GM19463 (cell line): ENCODE results near the gene RUNX3.
"Not testable (repeated sequence)": the region's sequence is repeated elsewhere in the genome, so short reads cannot be mapped to it uniquely, and the experiment has no call there.

ENCODE experiments used
- ATAC-seq: cut with Tn5 transposase; IDR thresholded peaks from one replicate; pipeline ENCODE4 v1.9.1; 2021; ENCODE audit warnings: mild to moderate bottlenecking, moderate library complexity; ENCODE audit not compliant: unreplicated experiment

The RUNX3 gene

DNA sequence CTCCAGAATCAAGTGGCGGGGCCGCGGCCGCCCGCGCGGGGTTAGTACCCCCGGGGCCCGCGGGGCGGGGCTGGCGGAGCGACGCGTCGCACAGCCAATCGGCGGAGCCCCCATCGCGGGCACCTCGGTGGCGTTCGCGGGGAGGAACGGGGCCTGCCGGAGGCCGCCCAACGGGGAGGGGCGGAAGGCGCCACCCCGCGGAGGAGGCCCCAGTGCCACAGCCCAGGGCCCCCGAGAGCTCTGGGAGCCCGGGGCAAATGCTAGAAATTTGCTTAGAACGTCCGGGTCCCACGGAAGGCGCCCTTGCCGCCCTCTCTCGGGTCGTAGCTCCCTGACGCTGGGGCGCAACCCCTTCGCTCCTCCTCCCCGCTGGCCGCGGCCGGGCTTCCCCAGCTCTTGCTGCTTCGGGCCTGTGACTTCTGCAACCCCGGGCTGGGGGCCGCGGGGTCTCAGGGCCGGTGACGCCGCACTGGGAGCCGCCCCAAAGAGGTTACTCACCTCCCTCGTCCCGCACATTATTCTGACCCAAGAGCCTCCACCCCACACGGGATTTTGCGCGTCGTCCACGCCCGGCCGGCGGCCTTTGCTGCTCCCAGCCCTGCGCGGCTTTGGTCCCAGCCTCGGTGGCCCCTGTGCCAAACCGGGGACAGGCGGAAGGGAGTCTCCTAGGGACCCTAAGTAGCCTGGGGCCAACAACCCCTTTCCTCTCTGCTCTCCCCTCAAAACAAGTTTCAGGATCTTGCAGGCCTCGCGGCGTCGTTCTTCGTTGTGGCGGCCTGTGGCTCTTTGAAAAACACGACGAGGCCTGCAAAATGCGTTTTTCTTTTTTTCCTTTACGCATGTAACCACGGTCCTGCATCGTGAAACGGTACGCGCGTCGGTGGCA is at the start of gene RUNX3:
Gene RUNX3, minus strand, starts transcription at position 17 of the 886 bp plus-strand sequence. CDS start 408 bp downstream, outside the sequence.
- peak; percentile 77 for ATAC-seq

- ATAC-seq, result not testable (repeated sequence)
Measured at GRCh38 chr1:24979232-24979631, 49.2 kb upstream of the RUNX3 start.

DNA sequence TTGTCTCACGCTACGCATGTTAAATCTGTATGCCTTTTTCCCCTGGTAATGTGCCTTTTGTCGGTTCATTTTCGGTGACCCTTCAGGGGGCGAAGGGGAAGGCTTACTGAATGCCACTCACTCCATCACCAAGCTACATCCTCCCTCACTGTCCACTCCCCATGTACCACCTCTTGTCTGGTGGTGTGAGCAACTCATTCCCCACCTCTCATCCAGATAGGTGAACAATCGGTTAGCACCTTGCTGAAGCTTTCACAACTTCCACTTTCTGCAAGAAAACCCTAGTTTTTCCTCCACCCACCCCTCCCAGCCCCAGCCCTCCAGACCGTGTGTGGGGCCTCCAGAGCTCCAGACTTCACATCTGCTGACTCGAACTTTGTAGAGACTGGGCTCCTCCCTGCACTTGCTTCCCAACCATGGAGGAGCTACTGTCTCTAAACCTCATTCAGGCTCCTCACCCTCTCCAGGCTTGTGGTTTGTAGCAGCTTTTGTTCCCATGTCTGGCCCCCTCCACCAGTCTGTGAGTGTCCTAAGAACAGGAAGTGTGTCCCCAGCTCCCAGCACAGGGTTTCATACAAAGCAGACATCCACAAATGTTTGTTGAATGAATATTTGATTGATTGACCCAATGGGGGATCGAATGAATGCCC is 48.4 kb upstream of the RUNX3 start:
- no peak for ATAC-seq

GRCh38 chr1:24975391-24975790 is 45.3 kb upstream of the RUNX3 start:
- no peak for ATAC-seq

DNA sequence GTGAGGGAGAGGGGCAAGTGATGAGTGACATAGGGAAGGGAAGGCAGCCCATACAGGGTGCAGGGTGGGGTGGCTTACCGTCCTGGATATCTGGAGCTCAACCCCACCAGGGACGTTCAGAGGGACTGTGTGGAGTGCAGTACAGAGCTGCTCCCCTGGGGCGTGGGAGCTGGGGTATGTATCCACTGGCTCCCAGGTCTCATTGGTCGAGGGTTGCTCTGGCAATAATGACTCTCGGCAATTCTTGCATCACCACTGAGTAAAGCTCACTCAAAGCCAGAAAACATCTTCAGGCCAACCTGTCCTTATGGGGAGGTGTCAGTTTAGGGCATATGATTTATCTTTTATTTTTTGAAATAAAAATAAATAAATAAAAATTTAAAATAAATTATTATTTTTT is 43.2 kb upstream of the RUNX3 start:
- ATAC-seq, result no peak

GRCh38 chr1:24972915-24973242 is 42.8 kb upstream of the RUNX3 start:
- no peak for ATAC-seq

GRCh38 chr1:24972221-24972914 is 42.3 kb upstream of the RUNX3 start:
- ATAC-seq, result no peak

DNA sequence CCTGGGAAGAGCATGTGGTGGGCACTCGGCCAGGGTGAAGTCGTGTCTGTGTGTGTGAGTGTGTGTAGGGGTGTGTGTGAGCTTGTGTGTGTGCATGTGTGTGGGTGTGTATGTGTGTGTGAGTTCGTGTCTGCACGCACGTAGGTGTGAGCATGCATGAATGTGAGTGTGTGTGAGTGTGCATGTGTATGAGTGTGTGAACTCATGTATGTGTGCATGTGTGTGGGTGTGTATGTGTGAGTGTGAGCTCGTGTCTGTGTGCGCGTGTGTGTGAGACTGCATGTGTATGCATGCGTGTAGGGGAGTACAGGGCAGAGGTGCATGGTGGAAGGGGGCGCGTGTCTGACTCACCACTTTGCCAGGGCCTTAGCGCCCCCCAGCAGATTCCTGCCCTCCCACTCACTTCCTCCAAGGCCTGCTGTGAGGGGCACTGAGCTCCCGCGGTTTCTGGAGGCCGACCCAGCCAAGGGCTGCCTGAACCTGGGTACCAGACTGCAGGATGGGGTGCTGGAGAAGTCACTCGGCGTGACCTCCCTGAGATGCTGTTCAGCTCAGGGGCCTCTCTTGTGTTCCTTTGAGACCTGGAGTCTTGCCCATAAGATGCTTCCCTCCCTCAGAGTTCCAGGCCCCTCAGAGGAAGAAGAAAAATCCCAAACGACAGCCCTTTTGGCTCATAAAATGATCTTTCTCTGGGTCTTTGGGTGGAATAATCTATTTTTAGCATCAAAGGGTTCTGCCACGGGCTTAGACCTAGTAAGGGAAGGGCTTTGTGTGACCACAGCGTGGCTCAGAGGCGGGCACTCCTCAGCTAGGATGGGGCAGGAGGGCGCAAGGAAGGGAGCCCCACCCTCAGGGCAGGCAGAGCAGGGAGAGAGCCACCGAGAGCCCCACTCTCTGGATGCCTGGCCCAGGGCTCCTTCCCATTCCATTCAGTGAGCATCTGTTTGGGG is 41.1 kb upstream of the RUNX3 start:
- no peak for ATAC-seq

DNA sequence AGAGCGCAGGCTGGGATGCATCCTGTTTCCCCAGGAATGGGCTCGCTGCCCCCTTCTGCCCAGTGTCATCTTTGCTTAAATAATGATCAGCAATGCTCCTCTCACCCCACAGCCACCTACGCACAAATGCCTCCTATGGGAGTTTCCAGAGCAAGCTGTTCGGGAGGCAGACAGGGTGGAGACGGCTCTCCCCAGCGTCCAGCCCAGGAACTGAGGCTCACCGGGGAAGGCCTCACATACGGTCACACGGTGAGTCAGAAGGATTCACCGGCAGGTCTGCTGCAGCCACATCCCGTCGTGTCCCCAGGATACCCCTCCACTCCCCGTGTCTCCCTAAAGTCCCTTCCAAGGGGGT is 40.3 kb upstream of the RUNX3 start:
- no peak for ATAC-seq

- no peak for ATAC-seq
Measured at GRCh38 chr1:24969596-24970398, 39.7 kb upstream of the RUNX3 start.

DNA sequence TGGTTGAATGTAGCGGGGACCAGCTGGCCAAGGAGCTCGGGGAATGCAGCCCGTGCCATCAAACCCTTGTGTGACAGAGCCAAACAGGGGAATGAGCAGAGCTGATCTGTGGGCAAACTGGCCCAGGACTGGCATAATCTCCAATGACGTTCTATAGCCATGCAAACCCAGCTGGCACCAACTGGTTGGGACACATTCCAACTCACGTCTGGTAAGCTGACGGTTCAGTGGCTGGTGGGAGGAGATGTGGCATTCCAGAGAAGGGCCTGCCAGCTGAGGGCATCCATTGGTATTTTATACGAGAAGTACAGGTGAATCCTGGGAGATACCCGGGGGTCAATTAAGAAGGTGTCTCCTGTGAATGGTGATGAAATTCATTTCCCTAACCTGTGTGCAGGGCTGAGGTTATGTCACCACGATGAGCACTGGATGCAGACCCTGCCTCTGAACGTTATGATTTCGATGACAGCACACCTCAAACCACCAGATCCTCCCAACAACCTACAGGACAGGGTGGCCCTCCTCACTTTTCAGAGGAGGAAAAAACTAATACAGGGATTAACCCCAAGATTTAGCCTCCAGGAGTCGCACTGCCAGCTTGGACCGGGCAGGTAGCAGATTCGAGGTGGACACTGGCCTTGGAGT is 39.0 kb upstream of the RUNX3 start:
- ATAC-seq, result no peak

GRCh38 chr1:24967962-24968361 is 37.9 kb upstream of the RUNX3 start:
- ATAC-seq, result no peak

DNA sequence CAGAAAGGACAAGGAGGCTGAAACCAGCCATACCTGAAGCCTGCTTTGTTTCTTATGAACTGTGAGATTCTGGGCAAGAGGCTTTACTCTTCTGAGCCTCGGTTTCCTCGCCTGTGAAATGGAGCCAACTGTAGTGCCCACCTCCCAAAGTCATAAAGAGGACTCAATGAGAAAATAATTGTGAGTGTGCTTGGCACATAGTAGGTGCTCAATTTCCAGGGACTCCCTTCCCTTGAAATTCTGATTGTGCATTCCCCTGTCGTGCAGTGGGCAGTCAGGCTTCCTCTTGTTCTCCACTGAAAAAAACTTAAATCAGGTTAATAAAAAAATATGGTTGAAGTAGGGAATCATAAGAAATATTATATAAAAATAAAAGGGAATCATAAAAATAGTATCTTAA is 37.5 kb upstream of the RUNX3 start:
- no peak for ATAC-seq

- no peak for ATAC-seq
Measured at GRCh38 chr1:24966724-24967346, 36.8 kb upstream of the RUNX3 start.

- no peak for ATAC-seq
Measured at GRCh38 chr1:24966121-24966723, 36.1 kb upstream of the RUNX3 start.

DNA sequence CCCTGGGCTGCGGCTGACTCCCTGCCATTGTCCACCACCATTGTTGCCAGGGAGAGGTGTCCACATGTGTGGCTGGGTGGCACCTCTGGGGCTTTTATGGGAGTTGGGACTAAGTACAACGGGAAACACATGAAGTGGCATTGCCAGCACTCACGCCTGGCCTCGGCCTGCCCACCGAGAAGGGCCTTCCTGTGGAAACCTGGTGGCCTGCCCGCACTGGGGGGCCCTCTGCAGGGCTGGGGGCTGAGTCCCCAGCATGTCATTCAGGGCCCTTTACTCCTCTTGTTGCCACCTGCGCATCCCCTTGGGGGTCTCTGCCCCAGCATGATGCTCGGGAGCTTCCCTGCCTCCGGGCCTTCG is 35.5 kb upstream of the RUNX3 start:
- ATAC-seq, result no peak

GRCh38 chr1:24964811-24965570 is 34.9 kb upstream of the RUNX3 start:
- peak; percentile 84 for ATAC-seq
